SH-SY5Y (cell line): ENCODE results near the gene PBX3.

Source experiments
- GATA2 ChIP-seq: IDR thresholded peaks from 2 replicates; pipeline ENCODE4 v1.6.1; 2011; ENCODE audit warnings: mild to moderate bottlenecking, low read depth, low read length
- GATA3 ChIP-seq: IDR thresholded peaks from 2 replicates; pipeline ENCODE4 v1.6.1; 2011; ENCODE audit warnings: low read depth, mild to moderate bottlenecking, low read length, moderate library complexity

DNA sequence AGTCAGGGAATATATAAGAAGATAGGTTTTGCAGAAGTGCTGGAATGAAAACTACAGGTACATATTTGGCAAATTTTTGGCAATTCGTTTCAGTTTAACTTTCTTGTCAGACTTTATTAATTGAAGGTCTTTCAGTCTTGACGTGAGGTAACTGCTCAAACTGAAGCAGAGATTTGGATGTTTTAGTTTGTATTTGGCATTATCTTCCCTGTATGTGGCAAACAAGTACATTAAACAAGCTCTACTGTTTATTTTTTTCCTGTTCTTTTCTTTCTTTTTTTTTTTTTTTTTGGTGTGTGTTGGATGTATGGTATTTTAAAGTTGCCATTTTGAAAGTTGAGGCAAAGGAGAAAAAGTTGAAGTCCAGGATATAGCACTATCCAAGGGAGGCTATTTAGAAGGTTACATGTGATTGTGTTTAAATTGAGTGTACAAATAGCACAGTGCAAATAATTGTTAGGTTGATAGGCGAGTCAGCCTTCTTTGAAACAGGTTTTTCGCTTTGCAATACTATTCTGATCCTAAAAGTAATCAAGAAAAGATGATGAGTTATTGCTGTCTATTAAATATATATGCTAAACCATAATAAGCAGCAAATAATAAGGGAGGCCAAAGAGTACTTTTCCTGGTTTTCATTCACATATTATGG lies 2.2 kb downstream of the PBX3 start:
- no peak for TF ChIP-seq GATA3
- no peak for TF ChIP-seq GATA2
